SK-N-SH (cell line): ENCODE results near the gene TIMM17A.

Experiments
- ELF1 ChIP-seq: IDR thresholded peaks from 2 replicates; pipeline ENCODE4 v1.4.0; 2012
- EZH2phosphoT487 ChIP-seq: fragments of 200-600 bp; sonication (generic); IDR thresholded peaks from 2 replicates; pipeline ENCODE4 v1.6.1; 2017; ENCODE audit warnings: low read depth, mixed run types, mild to moderate bottlenecking, antibody characterized with exemption, moderate library complexity, borderline replicate concordance
- GABPA ChIP-seq: IDR thresholded peaks from 2 replicates; pipeline ENCODE4 v1.4.0; 2012; ENCODE audit warnings: low read depth, mild to moderate bottlenecking
- NRF1 ChIP-seq: IDR thresholded peaks from 2 replicates; pipeline ENCODE4 v1.6.1; 2012; ENCODE audit warnings: low read depth, mild to moderate bottlenecking, low read length
- RAD21 ChIP-seq: IDR thresholded peaks from 2 replicates; pipeline ENCODE4 v1.6.1; 2012; ENCODE audit warnings: mild to moderate bottlenecking, low read length
- TF ChIP-seq, protein P1 (sequence below): fragments of 200-600 bp; sonication (generic); IDR thresholded peaks from 2 replicates; pipeline ENCODE4 v1.6.1; 2017; ENCODE audit warnings: antibody characterized with exemption, mild to moderate bottlenecking, moderate library complexity
- TF ChIP-seq, protein P2 (sequence below): IDR thresholded peaks from 2 replicates; pipeline ENCODE4 v1.4.0; 2012; ENCODE audit warnings: low read depth, borderline replicate concordance
- TF ChIP-seq, protein P3 (sequence below): IDR thresholded peaks from 2 replicates; pipeline ENCODE4 v1.4.0; 2012; ENCODE audit warnings: low read depth

DNA sequence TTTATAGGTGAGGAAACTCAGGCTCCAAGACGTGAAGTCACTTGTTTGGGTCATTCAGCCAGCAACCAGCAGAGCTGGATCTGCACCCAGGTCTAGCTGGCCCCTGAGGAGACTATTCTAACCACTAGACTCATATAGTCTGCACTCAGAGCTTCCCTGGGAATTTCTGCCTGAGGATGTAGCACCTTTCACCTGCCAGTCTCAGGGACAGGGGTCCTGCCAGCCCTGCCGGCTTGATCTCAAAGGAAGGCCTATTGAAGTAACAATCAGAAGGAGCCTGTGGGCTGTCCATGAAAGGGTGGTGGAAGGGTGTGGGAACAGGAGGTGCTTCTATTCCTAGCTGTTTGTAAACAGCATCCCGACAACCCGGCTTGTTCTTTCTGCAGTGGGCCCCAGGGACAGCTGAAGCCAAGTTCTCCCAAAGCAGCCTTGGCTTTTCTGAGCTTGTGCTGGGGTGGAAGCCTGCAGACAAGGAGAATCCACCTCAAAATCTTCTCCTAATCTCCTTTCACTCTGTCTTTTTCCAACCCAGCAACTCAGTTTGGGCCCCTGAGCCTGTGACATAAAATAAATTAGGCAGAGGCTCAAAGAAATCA, 16.8 kb upstream of the TIMM17A start:
- TF ChIP-seq, protein P1, sequence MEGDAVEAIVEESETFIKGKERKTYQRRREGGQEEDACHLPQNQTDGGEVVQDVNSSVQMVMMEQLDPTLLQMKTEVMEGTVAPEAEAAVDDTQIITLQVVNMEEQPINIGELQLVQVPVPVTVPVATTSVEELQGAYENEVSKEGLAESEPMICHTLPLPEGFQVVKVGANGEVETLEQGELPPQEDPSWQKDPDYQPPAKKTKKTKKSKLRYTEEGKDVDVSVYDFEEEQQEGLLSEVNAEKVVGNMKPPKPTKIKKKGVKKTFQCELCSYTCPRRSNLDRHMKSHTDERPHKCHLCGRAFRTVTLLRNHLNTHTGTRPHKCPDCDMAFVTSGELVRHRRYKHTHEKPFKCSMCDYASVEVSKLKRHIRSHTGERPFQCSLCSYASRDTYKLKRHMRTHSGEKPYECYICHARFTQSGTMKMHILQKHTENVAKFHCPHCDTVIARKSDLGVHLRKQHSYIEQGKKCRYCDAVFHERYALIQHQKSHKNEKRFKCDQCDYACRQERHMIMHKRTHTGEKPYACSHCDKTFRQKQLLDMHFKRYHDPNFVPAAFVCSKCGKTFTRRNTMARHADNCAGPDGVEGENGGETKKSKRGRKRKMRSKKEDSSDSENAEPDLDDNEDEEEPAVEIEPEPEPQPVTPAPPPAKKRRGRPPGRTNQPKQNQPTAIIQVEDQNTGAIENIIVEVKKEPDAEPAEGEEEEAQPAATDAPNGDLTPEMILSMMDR, result no peak
- TF ChIP-seq ELF1 (no peak), EZH2phosphoT487 (no peak), GABPA (no peak), NRF1 (no peak), RAD21 (no peak)
- TF ChIP-seq, protein P2, sequence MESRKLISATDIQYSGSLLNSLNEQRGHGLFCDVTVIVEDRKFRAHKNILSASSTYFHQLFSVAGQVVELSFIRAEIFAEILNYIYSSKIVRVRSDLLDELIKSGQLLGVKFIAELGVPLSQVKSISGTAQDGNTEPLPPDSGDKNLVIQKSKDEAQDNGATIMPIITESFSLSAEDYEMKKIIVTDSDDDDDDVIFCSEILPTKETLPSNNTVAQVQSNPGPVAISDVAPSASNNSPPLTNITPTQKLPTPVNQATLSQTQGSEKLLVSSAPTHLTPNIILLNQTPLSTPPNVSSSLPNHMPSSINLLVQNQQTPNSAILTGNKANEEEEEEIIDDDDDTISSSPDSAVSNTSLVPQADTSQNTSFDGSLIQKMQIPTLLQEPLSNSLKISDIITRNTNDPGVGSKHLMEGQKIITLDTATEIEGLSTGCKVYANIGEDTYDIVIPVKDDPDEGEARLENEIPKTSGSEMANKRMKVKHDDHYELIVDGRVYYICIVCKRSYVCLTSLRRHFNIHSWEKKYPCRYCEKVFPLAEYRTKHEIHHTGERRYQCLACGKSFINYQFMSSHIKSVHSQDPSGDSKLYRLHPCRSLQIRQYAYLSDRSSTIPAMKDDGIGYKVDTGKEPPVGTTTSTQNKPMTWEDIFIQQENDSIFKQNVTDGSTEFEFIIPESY, result no peak
- TF ChIP-seq, protein P3, sequence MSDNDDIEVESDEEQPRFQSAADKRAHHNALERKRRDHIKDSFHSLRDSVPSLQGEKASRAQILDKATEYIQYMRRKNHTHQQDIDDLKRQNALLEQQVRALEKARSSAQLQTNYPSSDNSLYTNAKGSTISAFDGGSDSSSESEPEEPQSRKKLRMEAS, result no peak
